HUES64 (cell line): ENCODE measurements around the gene PLEKHM1.
"Not testable (repeated sequence)": the region's sequence is repeated elsewhere in the genome, so short reads cannot be mapped to it uniquely, and the experiment has no call there.

Experiments
- H3K27ac ChIP-seq: 2 replicates; pipeline ENCODE4 v1.7.0; 2013; ENCODE audit warnings: low read depth, low read length, inconsistent platforms
- H3K27me3 ChIP-seq: 2 replicates; pipeline ENCODE4 v1.6.1; 2013; ENCODE audit warnings: mild to moderate bottlenecking, low read length; ENCODE audit not compliant: insufficient read depth
- H3K36me3 ChIP-seq: 2 replicates; pipeline ENCODE4 v1.6.1; 2013; ENCODE audit warnings: mild to moderate bottlenecking, low read length; ENCODE audit not compliant: insufficient read depth
- H3K4me1 ChIP-seq: 2 replicates; pipeline ENCODE4 v1.6.1; 2013; ENCODE audit warnings: mild to moderate bottlenecking, low read length, moderate library complexity; ENCODE audit not compliant: insufficient read depth
- H3K4me3 ChIP-seq: 2 replicates; pipeline ENCODE4 v1.5.1; 2013; ENCODE audit warnings: mild to moderate bottlenecking, low read length, moderate library complexity
- H3K9ac ChIP-seq: 2 replicates; pipeline ENCODE4 v1.6.1; 2013; ENCODE audit warnings: mild to moderate bottlenecking, low read depth, low read length
- H3K9me3 ChIP-seq: 2 replicates; pipeline ENCODE4 v1.6.1; 2013; ENCODE audit warnings: low read depth, low read length; ENCODE audit not compliant: insufficient read depth
- WGBS: fragments of 150-250, 120-280 bp; methylation state at CpG from one replicate; pipeline ENCODE4 v1.1.7; 2013; ENCODE audit warnings: missing lambda C conversion rate; 5-methylcytosine and 5-hydroxymethylcytosine counted together

The PLEKHM1 gene

GRCh38 chr17:45454341-45454740 lies 36.2 kb downstream of the PLEKHM1 start:
- not testable (repeated sequence) for H3K9ac ChIP-seq, H3K9me3 ChIP-seq, H3K4me1 ChIP-seq, H3K27me3 ChIP-seq, H3K36me3 ChIP-seq, H3K4me3 ChIP-seq, H3K27ac ChIP-seq
- WGBS = 90% methylated on average over 7 of the region's 8 CpGs

- not testable (repeated sequence) for H3K9ac ChIP-seq, H3K27me3 ChIP-seq, H3K4me3 ChIP-seq, H3K4me1 ChIP-seq, H3K27ac ChIP-seq, H3K36me3 ChIP-seq, H3K9me3 ChIP-seq
- WGBS = 91% methylated on average over 17 of the region's 17 CpGs
Observed at GRCh38 chr17:45453731-45454130, 36.8 kb downstream of the PLEKHM1 start.

- WGBS = 95% methylated on average over 2 of the region's 7 CpGs
- H3K27ac ChIP-seq, H3K9me3 ChIP-seq, H3K4me3 ChIP-seq, H3K4me1 ChIP-seq, H3K9ac ChIP-seq, H3K27me3 ChIP-seq, H3K36me3 ChIP-seq: not testable (repeated sequence)
Observed at GRCh38 chr17:45453225-45453534, 37.3 kb downstream of the PLEKHM1 start.

- H3K27ac ChIP-seq, H3K9ac ChIP-seq: not testable (repeated sequence)
- WGBS = 83% methylated on average over 6 of the region's 9 CpGs
Observed at GRCh38 chr17:45452329-45453224, 37.9 kb downstream of the PLEKHM1 start.

GRCh38 chr17:45451660-45452059 lies 38.9 kb downstream of the PLEKHM1 start:
- not testable (repeated sequence) for H3K36me3 ChIP-seq, H3K4me1 ChIP-seq, H3K27ac ChIP-seq, H3K9ac ChIP-seq, H3K4me3 ChIP-seq, H3K27me3 ChIP-seq, H3K9me3 ChIP-seq
- 96% methylated on average over 8 of the region's 10 CpGs for whole genome bisulfite sequencing

More at GRCh38 chr17:45452329-45453224, 37.9 kb downstream of the PLEKHM1 start:
- H3K9me3 ChIP-seq, H3K4me1 ChIP-seq, H3K4me3 ChIP-seq, H3K36me3 ChIP-seq, H3K27me3 ChIP-seq: not testable (repeated sequence)

GRCh38 chr17:45451131-45451530 lies 39.4 kb downstream of the PLEKHM1 start:
- no peaks in the 10 kb centered on the region for H3K27me3 ChIP-seq
- H3K27ac ChIP-seq = no peak overlapping the region
- H3K36me3 ChIP-seq = no peaks in the 10 kb centered on the region
- 84% methylated on average over 8 of the region's 8 CpGs for WGBS
- H3K4me3 ChIP-seq = no peak overlapping the region
- no peak overlapping the region for H3K9ac ChIP-seq
- H3K9me3 ChIP-seq = no peaks in the 10 kb centered on the region
- no peaks in the 10 kb centered on the region for H3K4me1 ChIP-seq

GRCh38 chr17:45449708-45450329 lies 40.7 kb downstream of the PLEKHM1 start:
- H3K27me3 ChIP-seq, H3K4me1 ChIP-seq, H3K9me3 ChIP-seq, H3K9ac ChIP-seq, H3K36me3 ChIP-seq, H3K4me3 ChIP-seq, H3K27ac ChIP-seq: not testable (repeated sequence)
- WGBS = 86% methylated on average over 1 of the region's 1 CpG

GRCh38 chr17:45449260-45449659 lies 41.3 kb downstream of the PLEKHM1 start:
- H3K36me3 ChIP-seq, H3K9me3 ChIP-seq, H3K9ac ChIP-seq, H3K27me3 ChIP-seq, H3K27ac ChIP-seq, H3K4me1 ChIP-seq, H3K4me3 ChIP-seq: not testable (repeated sequence)
- 93% methylated on average over 1 of the region's 1 CpG for WGBS

GRCh38 chr17:45448483-45448882 lies 42.0 kb downstream of the PLEKHM1 start:
- not testable (repeated sequence) for H3K9ac ChIP-seq, H3K27ac ChIP-seq, H3K36me3 ChIP-seq, H3K9me3 ChIP-seq, H3K4me1 ChIP-seq, H3K27me3 ChIP-seq, H3K4me3 ChIP-seq
- no CpG with 5 or more reads among the region's 1 CpG for WGBS

GRCh38 chr17:45448066-45448465 lies 42.5 kb downstream of the PLEKHM1 start:
- H3K36me3 ChIP-seq = not testable (repeated sequence)

GRCh38 chr17:45447650-45448049 lies 42.9 kb downstream of the PLEKHM1 start:
- not testable (repeated sequence) for H3K27me3 ChIP-seq, H3K9me3 ChIP-seq, H3K4me1 ChIP-seq, H3K9ac ChIP-seq, H3K4me3 ChIP-seq, H3K36me3 ChIP-seq, H3K27ac ChIP-seq
- WGBS = 88% methylated on average over 12 of the region's 14 CpGs

More at GRCh38 chr17:45448066-45448465, 42.5 kb downstream of the PLEKHM1 start:
- H3K27me3 ChIP-seq, H3K4me1 ChIP-seq, H3K9ac ChIP-seq, H3K9me3 ChIP-seq, H3K4me3 ChIP-seq, H3K27ac ChIP-seq: not testable (repeated sequence)
- WGBS = 88% methylated on average over 3 of the region's 7 CpGs
